ENCODE data around the gene TMEM245. TPM values are rescaled to one million over a fixed set of nuclear protein-coding genes. Genes with fewer than 3 reads are reported as not detected.

The TMEM245 gene
- total RNA-seq, 2 experiments from 2014 or later, result 22.0 to 36.1 TPM

DNA sequence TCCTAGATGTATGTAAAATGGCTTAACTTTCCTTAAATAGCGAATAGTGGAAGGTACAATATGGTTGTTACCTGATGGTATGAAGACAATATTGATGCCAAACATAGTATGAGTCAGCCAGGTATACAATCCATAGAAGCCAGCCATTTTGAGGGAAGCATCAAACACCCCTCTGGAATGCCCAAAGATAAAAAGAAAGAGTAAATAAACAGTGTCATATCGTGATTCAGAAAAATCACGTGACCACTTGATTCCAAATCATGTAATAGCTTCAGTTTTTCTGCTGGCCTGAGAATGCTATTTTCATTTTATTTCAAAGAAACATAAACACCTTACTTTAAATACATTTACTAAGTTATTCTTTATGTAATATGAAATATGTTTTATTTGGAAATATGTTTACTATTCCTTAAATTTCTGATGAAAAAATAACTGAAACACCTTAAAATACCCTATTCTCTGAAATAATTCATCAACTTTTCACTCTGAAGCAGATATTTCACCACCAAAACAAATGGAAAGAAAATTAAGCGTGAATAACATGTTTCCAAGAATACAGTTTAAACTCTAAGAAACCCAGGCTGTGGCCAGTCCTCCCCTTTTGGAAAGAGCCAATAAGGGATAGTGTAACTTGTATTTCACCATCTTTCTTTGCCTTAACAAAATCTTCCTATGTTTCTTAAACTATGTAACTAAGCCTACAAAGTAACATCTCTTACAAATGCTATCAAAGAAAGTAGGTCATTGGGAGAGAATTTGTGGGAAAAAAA, 81.6 kb downstream of the TMEM245 start:
- ChIA-PET CTCF (ENCODE audit: unreplicated experiment) (no interaction called here), POLR2A (no interaction called here)
- no peak overlapping the region for H3K27ac ChIP-seq (ENCODE audit: low read depth, low read length, poor library complexity, severe bottlenecking)
- H3K4me3 ChIP-seq (ENCODE audit: low read depth, low read length, poor library complexity, severe bottlenecking), result no peak overlapping the region
- intact Hi-C loops (cut with micrococcal nuclease; ENCODE audit: unreplicated experiment), result no loop called here
- no peaks in the 10 kb centered on the region for H3K79me2 ChIP-seq (ENCODE audit: insufficient read depth, low read depth, low read length)
- no peak for DNase-seq (ENCODE audit: low spot score)
- H3K4me1 ChIP-seq (ENCODE audit: insufficient read depth, low read length, poor library complexity, severe bottlenecking), result no peaks in the 10 kb centered on the region
- H2AFZ ChIP-seq (ENCODE audit: low read length), result no peak overlapping the region
- H3K9me2 ChIP-seq (ENCODE audit: insufficient read depth, low read length), result no peaks in the 10 kb centered on the region
- TF ChIP-seq, protein P1, sequence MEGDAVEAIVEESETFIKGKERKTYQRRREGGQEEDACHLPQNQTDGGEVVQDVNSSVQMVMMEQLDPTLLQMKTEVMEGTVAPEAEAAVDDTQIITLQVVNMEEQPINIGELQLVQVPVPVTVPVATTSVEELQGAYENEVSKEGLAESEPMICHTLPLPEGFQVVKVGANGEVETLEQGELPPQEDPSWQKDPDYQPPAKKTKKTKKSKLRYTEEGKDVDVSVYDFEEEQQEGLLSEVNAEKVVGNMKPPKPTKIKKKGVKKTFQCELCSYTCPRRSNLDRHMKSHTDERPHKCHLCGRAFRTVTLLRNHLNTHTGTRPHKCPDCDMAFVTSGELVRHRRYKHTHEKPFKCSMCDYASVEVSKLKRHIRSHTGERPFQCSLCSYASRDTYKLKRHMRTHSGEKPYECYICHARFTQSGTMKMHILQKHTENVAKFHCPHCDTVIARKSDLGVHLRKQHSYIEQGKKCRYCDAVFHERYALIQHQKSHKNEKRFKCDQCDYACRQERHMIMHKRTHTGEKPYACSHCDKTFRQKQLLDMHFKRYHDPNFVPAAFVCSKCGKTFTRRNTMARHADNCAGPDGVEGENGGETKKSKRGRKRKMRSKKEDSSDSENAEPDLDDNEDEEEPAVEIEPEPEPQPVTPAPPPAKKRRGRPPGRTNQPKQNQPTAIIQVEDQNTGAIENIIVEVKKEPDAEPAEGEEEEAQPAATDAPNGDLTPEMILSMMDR (conservative IDR thresholded peaks at IDR 0.05; ENCODE audit: low read length), result no peak
- no peak for TF ChIP-seq EZH2phosphoT487 (IDR thresholded peaks at IDR 0.05; ENCODE audit: borderline replicate concordance, low read depth, low read length)
- no peak overlapping the region for H3K4me2 ChIP-seq (ENCODE audit: low read length)
- no peaks in the 10 kb centered on the region for H4K20me1 ChIP-seq (ENCODE audit: insufficient read depth, low read length)
- H3K9me3 ChIP-seq (ENCODE audit: low read length), result no peaks in the 10 kb centered on the region
- H3K36me3 ChIP-seq (ENCODE audit: insufficient read depth, low read length), result peaks cover 92% of the 10 kb centered on the region
- BruUV-seq (replicated peaks), result no TSS peak

DNA sequence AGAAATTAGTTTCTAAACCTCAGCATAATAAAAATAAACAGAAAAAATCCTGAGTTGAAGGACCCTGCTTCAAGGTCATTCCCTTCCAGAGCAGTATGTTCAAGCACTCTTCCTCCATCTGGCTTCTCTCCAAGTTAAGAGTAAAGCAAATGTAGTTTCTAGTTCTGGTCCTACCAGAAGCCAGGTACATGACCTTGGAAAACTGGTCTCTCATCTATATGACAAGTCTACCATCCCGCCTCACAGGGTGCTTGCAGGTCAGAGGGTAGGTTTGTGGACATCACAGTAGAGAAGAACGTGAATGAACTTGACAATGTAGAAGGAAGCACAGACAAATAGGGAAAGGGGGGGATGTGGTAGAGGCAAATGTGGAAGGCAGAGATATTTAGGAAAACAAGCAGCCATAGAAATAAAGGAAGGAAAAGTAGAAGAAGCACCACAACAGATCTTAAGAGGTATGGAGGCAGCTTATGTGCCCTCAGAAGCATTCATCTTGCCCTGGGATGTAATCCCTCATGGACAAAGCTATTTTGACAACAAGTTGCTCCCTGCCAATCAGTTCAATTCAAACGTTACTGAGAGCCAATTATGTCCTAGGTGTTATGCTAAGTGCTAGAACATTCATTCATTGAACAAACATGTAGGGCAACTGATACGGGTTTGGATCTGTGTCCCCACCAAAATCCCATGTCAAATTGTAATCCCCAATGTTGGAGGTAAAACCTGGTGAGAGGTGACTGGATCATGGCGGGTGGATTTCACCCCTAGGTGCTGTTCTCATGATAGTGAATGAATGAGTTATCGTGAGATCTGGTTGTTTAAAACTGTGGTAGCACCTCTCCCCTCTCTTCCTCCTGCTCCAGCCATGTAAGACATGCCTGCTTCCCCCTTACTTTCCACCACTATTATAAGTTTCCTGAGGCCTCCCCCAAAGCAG, 82.7 kb downstream of the TMEM245 start:
- BruUV-seq (replicated peaks), result no TSS peak
- Histone ChIP-seq H3K9me2 (ENCODE audit: insufficient read depth, low read length) (no peaks in the 10 kb centered on the region), H3K4me3 (ENCODE audit: low read depth, low read length, poor library complexity, severe bottlenecking) (no peak overlapping the region), H2AFZ (ENCODE audit: low read length) (no peak overlapping the region), H3K27ac (ENCODE audit: low read depth, low read length, poor library complexity, severe bottlenecking) (no peak overlapping the region), H3K36me3 (ENCODE audit: insufficient read depth, low read length) (peaks cover 92% of the 10 kb centered on the region), H3K4me1 (ENCODE audit: insufficient read depth, low read length, poor library complexity, severe bottlenecking) (no peaks in the 10 kb centered on the region), H3K79me2 (ENCODE audit: insufficient read depth, low read depth, low read length) (no peaks in the 10 kb centered on the region), H3K9me3 (ENCODE audit: low read length) (no peaks in the 10 kb centered on the region), H3K4me2 (ENCODE audit: low read length) (no peak overlapping the region), H4K20me1 (ENCODE audit: insufficient read depth, low read length) (no peaks in the 10 kb centered on the region)
- TF ChIP-seq, protein P1 (conservative IDR thresholded peaks at IDR 0.05; ENCODE audit: low read length), result no peak
- no peak for TF ChIP-seq EZH2phosphoT487 (IDR thresholded peaks at IDR 0.05; ENCODE audit: borderline replicate concordance, low read depth, low read length)
- POLR2A ChIA-PET, result interaction anchor here (1.1 kb wide), 1 partner anchor 10 kb away, joined by 5 read pairs; no protein-coding TSS in a partner anchor
- intact Hi-C loops (cut with micrococcal nuclease; ENCODE audit: unreplicated experiment), result no loop called here
- CTCF ChIA-PET (ENCODE audit: unreplicated experiment), result no interaction called here
- no peak for DNase-seq (ENCODE audit: low spot score)

Data from OCI-LY7 (cell line).